Naive thymus-derived CD8-positive, alpha-beta T cell (primary cell): ENCODE results near the gene STAT5A. TPM values are rescaled to one million over a fixed set of nuclear protein-coding genes. Genes with fewer than 3 reads are reported as not detected.
"Not testable (repeated sequence)": the region's sequence is repeated elsewhere in the genome, so short reads cannot be mapped to it uniquely, and the experiment has no call there.

Source experiments
- ATAC-seq, 2 donors: fragments of 150-1000 bp; cut with Tn5 transposase in 1 of 2; sonication (Bioruptor Pico), chemical (Tn5 transposase) in 1 of 2; 1 replicate in 1 of 2; 2 replicates in 1 of 2; pipeline ENCODE4 v1.10.0; 2021; ENCODE audit warnings: mild to moderate bottlenecking in 2 of 2, moderate library complexity in 2 of 2
- POLR2A ChIA-PET: fragments of 350-600 bp; sonication (Branson Sonifier 250); formaldehyde crosslinking; loops from one replicate; lab custom pipeline; 2021; ENCODE audit warnings: antibody characterized with exemption; lab: Charles Lee
- DNase-seq, 10 donors: peaks; one replicate each; pipeline versions ENCODE4 v3.0.0 to v3.0.0-alpha.2; 2020 to 2022
- H3K27ac Mint-ChIP-seq, 10 donors: one replicate each; pipeline ENCODE4 v1.8.0; 2020 to 2022; ENCODE audit warnings: mild to moderate bottlenecking in 10 of 10, mixed read lengths in 10 of 10, moderate library complexity in 4 of 10, inconsistent platforms in 1 of 10
- H3K27me3 Mint-ChIP-seq, 5 donors: one replicate each; pipeline ENCODE4 v1.8.0; 2021 to 2022; ENCODE audit warnings: mixed read lengths in 5 of 5
- H3K36me3 Mint-ChIP-seq, 3 donors: one replicate each; pipeline ENCODE4 v1.8.0; 2020 to 2022; ENCODE audit warnings: mixed read lengths in 3 of 3, mild to moderate bottlenecking in 2 of 3, inconsistent platforms in 1 of 3
- H3K4me1 Mint-ChIP-seq, 4 donors: one replicate each; pipeline ENCODE4 v1.8.0; 2021 to 2022; ENCODE audit warnings: mixed read lengths in 4 of 4
- H3K4me3 Mint-ChIP-seq, 10 donors: one replicate each; pipeline ENCODE4 v1.8.0; 2020 to 2022; ENCODE audit warnings: mild to moderate bottlenecking in 10 of 10, mixed read lengths in 10 of 10, moderate library complexity in 6 of 10, inconsistent platforms in 1 of 10
- H3K9me3 Mint-ChIP-seq, 9 donors: one replicate each; pipeline ENCODE4 v1.8.0; 2020 to 2022; ENCODE audit warnings: mixed read lengths in 9 of 9, mild to moderate bottlenecking in 3 of 9, inconsistent platforms in 1 of 9, moderate library complexity in 1 of 9
- polyA plus RNA-seq, 3 donors: library from polyadenylated mRNA; unstranded; fragments of 300-500 nt; fragmentation: Illumina TruSeq; gene quantifications; one replicate each; pipeline ENCODE4 v1.2.3, GENCODE V29; 2021
- total RNA-seq, 8 experiments: library from RNA in 2 of 8; stranded (reverse) in 2 of 8; gene quantifications; one replicate each; pipeline ENCODE4 v1.2.3 and lab custom pipeline; 2021 to 2026

The STAT5A gene
- total and polyA plus RNA-seq, 5 experiments from 2014 or later, result 59.6 to 122 (median 115) TPM

- Mint-ChIP-seq H3K9me3 (no peaks in the 10 kb centered on the region), H3K27ac (peak overlapping the region in 4 of 10 donors; percentile 11 to 40 (median 31)), H3K27me3 (no peaks in the 10 kb centered on the region), H3K4me1 (peaks cover 19 to 44% (median 33%) of the 10 kb centered on the region in 4 donors), H3K36me3 (peaks cover 0 to 79% (median 19%) of the 10 kb centered on the region in 3 donors), H3K4me3 (no peak overlapping the region)
- POLR2A ChIA-PET, result no interaction called here
- ATAC-seq (no peak), DNase-seq (no peak)
Measured at GRCh38 chr17:42345396-42346073, 57.2 kb downstream of the STAT5A start.

GRCh38 chr17:42346481-42346880 is 58.2 kb downstream of the STAT5A start:
- H3K9me3 Mint-ChIP-seq, result no peaks in the 10 kb centered on the region
- peaks cover 14 to 40% (median 25%) of the 10 kb centered on the region in 4 donors for H3K4me1 Mint-ChIP-seq
- H3K4me3 Mint-ChIP-seq, result no peak overlapping the region
- POLR2A ChIA-PET, result interaction anchor here (0.5 kb wide), 1 partner anchor 82 kb away, joined by 3 read pairs; no protein-coding TSS in a partner anchor
- peak overlapping the region in 3 of 10 donors; percentile 29 to 56 (median 38) for H3K27ac Mint-ChIP-seq
- peaks cover 0 to 73% (median 17%) of the 10 kb centered on the region in 3 donors for H3K36me3 Mint-ChIP-seq
- H3K27me3 Mint-ChIP-seq, result no peaks in the 10 kb centered on the region
- ATAC-seq (no peak), DNase-seq (no peak)

- no peaks in the 10 kb centered on the region for H3K9me3 Mint-ChIP-seq
- H3K27ac Mint-ChIP-seq, result peak overlapping the region in 5 of 10 donors; percentile 36 to 69 (median 63)
- no peak for DNase-seq
- POLR2A ChIA-PET, result no interaction called here
- peaks cover 14 to 40% (median 24%) of the 10 kb centered on the region in 4 donors for H3K4me1 Mint-ChIP-seq
- no peak for ATAC-seq
- peaks cover 0 to 67% (median 17%) of the 10 kb centered on the region in 3 donors for H3K36me3 Mint-ChIP-seq
- H3K4me3 Mint-ChIP-seq, result no peak overlapping the region
- no peaks in the 10 kb centered on the region for H3K27me3 Mint-ChIP-seq
Measured at GRCh38 chr17:42347198-42347597, 58.9 kb downstream of the STAT5A start.

GRCh38 chr17:42347606-42348005 is 59.3 kb downstream of the STAT5A start:
- no peak overlapping the region for H3K4me3 Mint-ChIP-seq
- no peak for ATAC-seq
- H3K27me3 Mint-ChIP-seq, result no peaks in the 10 kb centered on the region
- peak overlapping the region in 5 of 10 donors; percentile 36 to 86 (median 63) for H3K27ac Mint-ChIP-seq
- DNase-seq, result no peak
- no peaks in the 10 kb centered on the region for H3K9me3 Mint-ChIP-seq
- H3K4me1 Mint-ChIP-seq, result peaks cover 15 to 41% (median 23%) of the 10 kb centered on the region in 4 donors
- H3K36me3 Mint-ChIP-seq, result peaks cover 0 to 63% (median 17%) of the 10 kb centered on the region in 3 donors
- POLR2A ChIA-PET, result no interaction called here

- POLR2A ChIA-PET, result no interaction called here
- ATAC-seq (no peak), DNase-seq (no peak)
- Mint-ChIP-seq H3K27me3 (no peaks in the 10 kb centered on the region), H3K36me3 (peaks cover 0 to 58% (median 17%) of the 10 kb centered on the region in 3 donors), H3K4me3 (no peak overlapping the region), H3K27ac (peak overlapping the region in 6 of 10 donors; percentile 9 to 86 (median 44)), H3K9me3 (no peaks in the 10 kb centered on the region), H3K4me1 (peaks cover 16 to 44% (median 21%) of the 10 kb centered on the region in 4 donors)
Measured at GRCh38 chr17:42348104-42348503, 59.8 kb downstream of the STAT5A start.

GRCh38 chr17:42354956-42355843 is 66.9 kb downstream of the STAT5A start:
- POLR2A ChIA-PET, result no interaction called here
- H3K27ac Mint-ChIP-seq, result peak overlapping the region in 4 of 10 donors; percentile 7 to 21 (median 13)
- peak overlapping the region in 2 of 10 donors; percentile 10 to 51 for H3K4me3 Mint-ChIP-seq
- H3K9me3 Mint-ChIP-seq, result no peaks in the 10 kb centered on the region
- no peaks in the 10 kb centered on the region for H3K27me3 Mint-ChIP-seq
- ATAC-seq (no peak), DNase-seq (no peak)
- H3K4me1 Mint-ChIP-seq, result peaks cover 16 to 57% (median 37%) of the 10 kb centered on the region in 4 donors
- peaks cover 0 to 20% (median 0%) of the 10 kb centered on the region in 3 donors for H3K36me3 Mint-ChIP-seq

GRCh38 chr17:42358434-42358833 is 70.1 kb downstream of the STAT5A start:
- POLR2A ChIA-PET, result no interaction called here
- H3K4me3 Mint-ChIP-seq, result peak overlapping the region in 1 of 10 donors; percentile 1
- peaks cover 0 to 24% (median 5%) of the 10 kb centered on the region in 3 donors for H3K36me3 Mint-ChIP-seq

GRCh38 chr17:42359133-42359532 is 70.8 kb downstream of the STAT5A start:
- no peaks in the 10 kb centered on the region for H3K9me3 Mint-ChIP-seq
- ATAC-seq (no peak), DNase-seq (no peak)
- no peaks in the 10 kb centered on the region for H3K27me3 Mint-ChIP-seq
- POLR2A ChIA-PET, result interaction anchor here (0.9 kb wide), 1 partner anchor 25 kb away, joined by 8 read pairs; no protein-coding TSS in a partner anchor
- H3K4me1 Mint-ChIP-seq, result peaks cover 31 to 71% (median 59%) of the 10 kb centered on the region in 4 donors
- H3K4me3 Mint-ChIP-seq, result peak overlapping the region in 1 of 10 donors; percentile 4
- peak overlapping the region in 3 of 10 donors; percentile 26 to 72 (median 59) for H3K27ac Mint-ChIP-seq
- H3K36me3 Mint-ChIP-seq, result peaks cover 0 to 23% (median 5%) of the 10 kb centered on the region in 3 donors

More at GRCh38 chr17:42358434-42358833, 70.1 kb downstream of the STAT5A start:
- ATAC-seq (no peak), DNase-seq (no peak)
- Mint-ChIP-seq H3K27me3 (no peaks in the 10 kb centered on the region), H3K27ac (peak overlapping the region in 5 of 10 donors; percentile 11 to 80 (median 59)), H3K9me3 (no peaks in the 10 kb centered on the region), H3K4me1 (peaks cover 27 to 69% (median 57%) of the 10 kb centered on the region in 4 donors)

GRCh38 chr17:42360388-42360787 is 72.1 kb downstream of the STAT5A start:
- H3K4me3 Mint-ChIP-seq, result not testable (repeated sequence)
- H3K27ac Mint-ChIP-seq, result peak overlapping the region in 1 of 10 donors; percentile 58

More at GRCh38 chr17:42360388-42360787, 72.1 kb downstream of the STAT5A start:
- DNase-seq, H3K9me3 Mint-ChIP-seq, H3K27me3 Mint-ChIP-seq, POLR2A ChIA-PET, ATAC-seq: not testable (repeated sequence)
- peaks cover 0 to 29% (median 10%) of the 10 kb centered on the region in 3 donors for H3K36me3 Mint-ChIP-seq
- H3K4me1 Mint-ChIP-seq, result peaks cover 35 to 75% (median 65%) of the 10 kb centered on the region in 4 donors

Other genes with a start within 250 kb of the STAT5A start
- gene C17orf113, start 237.9 kb upstream of the STAT5A start, total RNA-seq, result under 1 TPM; 0.52 to 0.94 TPM
- gene C17orf113, start 237.9 kb upstream of the STAT5A start, polyA plus RNA-seq, result under 1 TPM; 0.09 to 0.33 (median 0.13) TPM
- under 1 TPM; 0.18 to 0.36 TPM for gene ZNF385C, start 190.0 kb upstream of the STAT5A start, total RNA-seq
- gene ZNF385C, start 190.0 kb upstream of the STAT5A start, polyA plus RNA-seq, result under 1 TPM in 2 of 3 donors, not detected in 1; 0.09 to 0.10 TPM
- 10 to 100 TPM; 53.1 to 57.3 TPM for gene DHX58, start 175.8 kb upstream of the STAT5A start, total RNA-seq
- gene DHX58, start 175.8 kb upstream of the STAT5A start, polyA plus RNA-seq, result 10 to 100 TPM in 2 of 3 donors, 1 to 10 TPM in 1; 7.3 to 21.7 (median 13.6) TPM
- gene KAT2A, start 167.1 kb upstream of the STAT5A start, total RNA-seq, result 10 to 100 TPM; 65.3 to 73.3 TPM
- 10 to 100 TPM in 1 of 3 donors, 1 to 10 TPM in 2; 5.1 to 11.8 (median 8.8) TPM for gene KAT2A, start 167.1 kb upstream of the STAT5A start, polyA plus RNA-seq
- not detected for gene HSPB9, start 165.7 kb upstream of the STAT5A start, total RNA-seq
- not detected for gene HSPB9, start 165.7 kb upstream of the STAT5A start, polyA plus RNA-seq
- gene RAB5C, start 133.5 kb upstream of the STAT5A start, total RNA-seq, result 10 to 100 TPM; 63.6 to 73.5 TPM
- gene RAB5C, start 133.5 kb upstream of the STAT5A start, polyA plus RNA-seq, result 10 to 100 TPM; 57.3 to 88.4 (median 60.6) TPM
- gene KCNH4, start 107.4 kb upstream of the STAT5A start, total RNA-seq, result under 1 TPM; 0.11 to 0.18 TPM
- gene KCNH4, start 107.4 kb upstream of the STAT5A start, polyA plus RNA-seq, result not detected
- not detected for gene HCRT, start 103.0 kb upstream of the STAT5A start, total RNA-seq
- gene HCRT, start 103.0 kb upstream of the STAT5A start, polyA plus RNA-seq, result not detected
- 10 to 100 TPM; 25.8 to 29.6 TPM for gene GHDC, start 94.0 kb upstream of the STAT5A start, total RNA-seq
- 10 to 100 TPM; 15.3 to 21.5 (median 17.3) TPM for gene GHDC, start 94.0 kb upstream of the STAT5A start, polyA plus RNA-seq
- 100 to 1,000 TPM; 137 to 149 TPM for gene STAT5B, start 12.1 kb upstream of the STAT5A start, total RNA-seq
- gene STAT5B, start 12.1 kb upstream of the STAT5A start, polyA plus RNA-seq, result 10 to 100 TPM; 66.3 to 94.0 (median 82.8) TPM
- 100 to 1,000 TPM; 130 to 135 TPM for gene STAT3, start 99.9 kb downstream of the STAT5A start, total RNA-seq
- gene STAT3, start 99.9 kb downstream of the STAT5A start, polyA plus RNA-seq, result 100 to 1,000 TPM; 129 to 154 (median 153) TPM
- not detected for gene CAVIN1, start 134.8 kb downstream of the STAT5A start, total RNA-seq
- under 1 TPM in 1 of 3 donors, not detected in 2; 0.03 TPM for gene CAVIN1, start 134.8 kb downstream of the STAT5A start, polyA plus RNA-seq
- 10 to 100 TPM; 18.3 to 19.1 TPM for gene ATP6V0A1, start 170.4 kb downstream of the STAT5A start, total RNA-seq
- 10 to 100 TPM in 2 of 3 donors, 1 to 10 TPM in 1; 4.1 to 12.6 (median 10.3) TPM for gene ATP6V0A1, start 170.4 kb downstream of the STAT5A start, polyA plus RNA-seq
- gene NAGLU, start 247.7 kb downstream of the STAT5A start, total RNA-seq, result 10 to 100 TPM; 26.4 to 28.5 TPM
- gene NAGLU, start 247.7 kb downstream of the STAT5A start, polyA plus RNA-seq, result 10 to 100 TPM in 2 of 3 donors, 1 to 10 TPM in 1; 8.0 to 16.2 (median 13.4) TPM